HG03442 (cell line): Measurements from ENCODE around the gene TUBD1.
"Not testable (repeated sequence)": the region's sequence is repeated elsewhere in the genome, so short reads cannot be mapped to it uniquely, and the experiment has no call there.

ENCODE experiments used
- ATAC-seq: cut with Tn5 transposase; IDR thresholded peaks from one replicate; pipeline ENCODE4 v1.9.1; 2021; ENCODE audit warnings: mild to moderate bottlenecking, moderate library complexity; ENCODE audit not compliant: unreplicated experiment

The TUBD1 gene

GRCh38 chr17:59876107-59876506 lies 16.6 kb downstream of the TUBD1 start:
- no peak for ATAC-seq

- no peak for ATAC-seq
Measured at GRCh38 chr17:59874376-59874775, 18.4 kb downstream of the TUBD1 start.

GRCh38 chr17:59873414-59873813 lies 19.3 kb downstream of the TUBD1 start:
- not testable (repeated sequence) for ATAC-seq

GRCh38 chr17:59872351-59872750 lies 20.4 kb downstream of the TUBD1 start:
- ATAC-seq, result no peak

- no peak for ATAC-seq
Measured at GRCh38 chr17:59870482-59870881, 22.3 kb downstream of the TUBD1 start.

- ATAC-seq, result no peak
Measured at GRCh38 chr17:59869941-59870218, 22.9 kb downstream of the TUBD1 start.

GRCh38 chr17:59863616-59864015 lies 29.1 kb downstream of the TUBD1 start:
- no peak for ATAC-seq

- no peak for ATAC-seq
Measured at GRCh38 chr17:59859444-59860025, 33.2 kb downstream of the TUBD1 start.

- no peak for ATAC-seq
Measured at GRCh38 chr17:59858932-59859331, 33.8 kb downstream of the TUBD1 start.

GRCh38 chr17:59858167-59858816 lies 34.5 kb downstream of the TUBD1 start:
- no peak for ATAC-seq

GRCh38 chr17:59856859-59857794 lies 35.6 kb downstream of the TUBD1 start:
- ATAC-seq, result no peak

- not testable (repeated sequence) for ATAC-seq
Measured at GRCh38 chr17:59853919-59854729, 38.6 kb downstream of the TUBD1 start.

GRCh38 chr17:59853168-59853918 lies 39.4 kb downstream of the TUBD1 start:
- ATAC-seq, result no peak

GRCh38 chr17:59852847-59853167 lies 39.9 kb downstream of the TUBD1 start:
- ATAC-seq, result not testable (repeated sequence)

- no peak for ATAC-seq
Measured at GRCh38 chr17:59851439-59852375, 41.0 kb downstream of the TUBD1 start.

- ATAC-seq, result not testable (repeated sequence)
Measured at GRCh38 chr17:59850311-59850710, 42.4 kb downstream of the TUBD1 start.

GRCh38 chr17:59848778-59849177 lies 44.0 kb downstream of the TUBD1 start:
- no peak for ATAC-seq

GRCh38 chr17:59848385-59848668 lies 44.4 kb downstream of the TUBD1 start:
- ATAC-seq, result no peak

GRCh38 chr17:59846394-59847165 lies 46.2 kb downstream of the TUBD1 start:
- ATAC-seq, result peak; percentile 40
